GM21786 (cell line): ENCODE results near the gene PPP2R5C.

Experiments used
- ATAC-seq: cut with Tn5 transposase; IDR thresholded peaks from one replicate; pipeline ENCODE4 v1.9.1; 2021; ENCODE audit not compliant: unreplicated experiment

The PPP2R5C gene

DNA sequence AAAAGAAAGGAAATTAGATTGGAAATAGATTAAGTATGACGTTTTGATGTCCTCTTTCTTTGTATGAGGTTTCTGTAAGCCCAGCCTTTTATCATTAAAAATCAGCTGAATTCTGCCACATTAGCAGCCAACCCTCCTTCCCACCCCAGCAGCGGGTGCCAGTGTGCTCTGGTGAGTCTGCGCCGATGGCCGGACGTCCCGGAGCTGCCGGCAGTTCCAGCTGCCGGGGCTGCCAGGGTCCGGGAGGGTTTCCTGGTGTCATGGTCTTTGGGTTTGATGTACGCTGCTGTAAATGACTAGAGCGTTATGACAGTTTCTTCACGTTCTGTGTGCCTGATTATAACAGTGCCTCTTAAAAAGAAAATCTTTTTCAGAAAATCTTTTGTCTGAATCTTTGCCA is 151.3 kb downstream of the PPP2R5C start:
- no peak for ATAC-seq

DNA sequence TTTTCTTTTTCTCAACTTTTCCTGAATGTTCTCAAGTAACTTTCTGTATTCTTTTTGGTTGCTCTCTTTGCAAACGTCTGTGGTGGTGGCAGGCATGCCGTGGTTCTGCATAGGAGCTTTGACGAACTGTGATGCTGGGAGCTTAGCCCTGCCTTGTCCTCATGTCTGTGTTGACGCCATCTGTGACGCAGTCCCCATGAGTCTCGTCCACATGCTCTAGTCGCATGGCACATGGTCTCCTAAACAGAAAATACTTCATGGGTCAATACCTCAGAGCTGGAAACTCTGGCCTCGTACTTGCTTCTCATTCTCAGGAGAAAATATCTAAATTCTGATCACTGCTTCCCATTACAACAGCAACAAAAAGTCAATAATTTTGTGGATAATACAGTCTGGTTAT is 152.6 kb downstream of the PPP2R5C start:
- ATAC-seq, result no peak

DNA sequence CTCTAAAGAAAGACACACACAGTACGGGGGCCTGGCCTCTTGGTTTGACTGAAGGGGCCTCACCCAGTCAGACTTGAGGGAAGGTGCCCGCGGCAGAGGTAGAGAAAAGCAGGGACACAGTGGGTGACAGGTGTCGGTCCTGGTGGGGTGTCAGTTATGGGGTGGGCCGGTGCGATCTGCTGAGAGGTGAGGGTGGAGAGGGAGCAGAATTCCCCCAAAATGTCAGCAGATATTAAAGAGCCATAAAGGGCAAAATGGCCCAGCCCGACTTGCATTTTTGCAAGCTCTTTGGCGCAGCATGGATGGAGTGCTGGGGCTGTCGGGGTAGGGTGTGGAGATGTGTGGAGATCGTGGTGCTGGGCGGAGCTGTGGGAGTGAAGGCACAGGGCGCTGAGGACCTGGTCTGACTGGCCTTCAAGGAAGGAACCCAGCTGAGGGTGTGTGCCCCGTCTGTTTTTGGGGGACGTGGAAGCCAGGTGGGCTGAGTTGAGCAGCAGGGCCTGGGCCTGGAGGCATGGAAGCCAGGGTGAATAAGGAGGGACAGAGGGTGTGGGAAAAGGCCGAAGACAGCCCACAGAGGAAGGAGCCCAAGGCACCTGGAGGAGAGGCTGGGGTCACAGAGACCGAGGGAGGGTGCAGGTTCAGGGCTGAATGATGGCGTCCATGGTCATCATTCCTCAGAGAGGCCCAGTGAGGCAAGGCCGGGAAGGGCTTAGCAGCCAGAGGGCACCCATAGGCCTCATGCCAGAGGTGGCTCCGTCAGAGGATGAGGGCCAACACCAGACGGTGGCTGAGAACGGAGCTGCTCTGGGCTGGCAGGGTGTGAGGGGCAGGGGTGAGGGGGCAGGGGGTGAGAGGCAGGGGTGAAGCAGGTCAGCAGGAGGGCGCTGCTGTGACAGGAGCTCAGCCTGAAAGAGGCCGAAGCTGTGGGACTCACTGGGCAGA is 154.6 kb downstream of the PPP2R5C start:
- ATAC-seq, result no peak

DNA sequence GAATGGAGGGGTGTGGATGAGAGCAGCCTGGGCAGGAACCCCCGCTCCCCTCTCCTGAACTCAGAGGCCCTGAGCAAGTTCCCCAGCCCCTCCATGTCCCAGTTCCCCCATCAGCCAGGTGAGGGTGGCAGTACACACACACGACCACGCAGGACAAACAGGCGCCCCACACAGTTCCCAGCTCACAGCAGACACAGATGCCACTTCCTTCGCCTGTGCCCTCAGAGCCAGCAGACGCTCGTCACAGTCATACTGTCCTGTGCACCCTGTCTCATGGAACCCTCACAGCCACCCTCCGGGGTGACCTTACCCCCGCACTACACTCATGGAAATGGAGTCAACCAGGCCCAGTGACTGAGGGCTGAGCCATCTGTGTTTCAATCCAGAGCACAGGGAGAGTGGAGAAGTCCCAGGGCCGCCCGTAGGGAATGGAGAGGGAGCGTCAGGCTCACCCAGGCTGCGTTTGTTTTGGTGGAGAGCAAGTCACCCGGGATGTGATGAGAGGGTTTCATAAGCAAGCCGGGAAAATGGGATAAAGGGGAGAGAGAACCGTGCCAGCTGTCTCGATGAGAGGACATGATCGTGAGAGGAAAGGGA is 155.4 kb downstream of the PPP2R5C start:
- ATAC-seq, result no peak

GRCh38 chr14:101917413-101918017 is 156.0 kb downstream of the PPP2R5C start:
- ATAC-seq, result no peak

- no peak for ATAC-seq
These were observed 156.8 kb downstream of the PPP2R5C start for GRCh38 chr14:101918065-101918989.

- no peak for ATAC-seq
These were observed 158.8 kb downstream of the PPP2R5C start for GRCh38 chr14:101920271-101920670.

- no peak for ATAC-seq
These were observed 161.4 kb downstream of the PPP2R5C start for GRCh38 chr14:101922866-101923265.

DNA sequence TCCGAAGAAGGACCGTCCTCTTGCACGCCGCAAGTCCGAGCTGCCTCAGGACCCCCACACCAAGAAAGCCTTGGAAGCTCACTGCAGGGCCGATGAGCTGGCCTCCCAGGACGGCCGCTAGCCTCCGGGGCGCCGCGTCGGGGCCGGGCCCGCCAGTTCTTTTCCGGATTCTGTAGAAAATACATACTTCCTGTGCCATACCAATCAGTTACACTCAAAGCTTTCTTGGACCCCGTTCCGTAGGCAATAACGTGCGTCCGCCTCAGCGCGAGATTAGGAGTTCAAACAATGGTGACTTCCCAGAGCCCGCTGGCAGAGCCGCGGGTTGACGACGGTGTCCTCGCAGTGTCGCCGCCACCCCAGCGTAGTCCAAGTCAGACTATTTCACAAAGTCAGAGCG is 163.6 kb downstream of the PPP2R5C start:
- ATAC-seq, result no peak

DNA sequence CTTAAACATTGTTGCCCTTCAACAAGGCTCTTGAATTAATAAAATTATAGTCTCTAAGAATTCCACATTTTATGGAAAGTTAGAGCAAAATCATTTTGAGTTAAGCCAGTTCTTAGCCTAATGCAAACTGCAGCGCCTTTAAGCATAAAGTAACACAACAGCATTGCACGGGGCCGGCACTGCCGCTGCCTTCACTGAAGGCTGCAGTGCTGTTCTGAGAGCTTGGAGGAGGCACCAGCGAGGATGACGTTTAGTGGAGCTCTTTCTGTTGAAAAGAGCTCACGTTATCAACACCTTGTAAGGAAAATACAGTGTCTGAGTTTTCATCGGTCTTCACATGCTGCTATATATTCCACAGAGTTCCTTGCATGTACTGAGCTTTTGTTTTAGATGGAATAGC is 164.6 kb downstream of the PPP2R5C start:
- no peak for ATAC-seq

DNA sequence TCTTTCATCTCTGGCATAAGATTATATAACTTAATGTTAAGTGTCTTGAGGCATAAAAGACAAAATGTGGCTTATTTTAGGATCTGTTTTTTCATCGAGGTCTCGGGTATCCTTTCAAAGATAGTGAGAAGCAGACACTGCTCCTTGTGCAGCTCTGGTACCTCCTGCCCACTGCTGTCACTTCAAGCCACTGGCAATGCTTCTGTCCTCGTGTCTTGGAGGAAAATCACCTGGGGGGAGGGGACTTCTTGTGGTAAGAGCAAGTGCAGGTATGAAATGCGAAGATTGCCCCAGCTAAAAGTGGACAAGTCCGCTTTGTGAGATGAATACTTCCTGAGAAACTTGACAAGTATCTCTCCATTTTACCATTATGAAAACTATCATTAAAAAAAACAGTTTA is 165.1 kb downstream of the PPP2R5C start:
- no peak for ATAC-seq

DNA sequence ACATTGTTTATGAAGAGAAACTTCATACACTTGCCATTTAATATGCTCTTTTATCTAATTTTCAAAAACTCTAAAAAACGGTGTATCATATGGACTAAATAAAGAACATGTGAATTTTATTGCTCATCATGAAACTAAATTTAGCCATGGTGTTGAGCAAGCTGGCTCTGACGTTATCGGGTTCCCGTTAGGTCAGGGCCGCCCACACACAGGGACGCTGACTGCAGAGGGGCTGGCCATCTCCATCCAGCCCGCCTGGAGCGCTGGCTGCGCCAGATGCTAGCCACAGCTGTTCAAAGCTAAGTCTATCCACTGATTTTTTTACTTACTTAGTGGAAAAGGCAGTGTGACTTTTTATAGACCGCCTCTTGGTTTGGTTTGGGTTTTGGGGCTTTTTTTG is 166.3 kb downstream of the PPP2R5C start:
- no peak for ATAC-seq

- ATAC-seq, result no peak
These were observed 166.9 kb downstream of the PPP2R5C start for GRCh38 chr14:101928415-101928841.

DNA sequence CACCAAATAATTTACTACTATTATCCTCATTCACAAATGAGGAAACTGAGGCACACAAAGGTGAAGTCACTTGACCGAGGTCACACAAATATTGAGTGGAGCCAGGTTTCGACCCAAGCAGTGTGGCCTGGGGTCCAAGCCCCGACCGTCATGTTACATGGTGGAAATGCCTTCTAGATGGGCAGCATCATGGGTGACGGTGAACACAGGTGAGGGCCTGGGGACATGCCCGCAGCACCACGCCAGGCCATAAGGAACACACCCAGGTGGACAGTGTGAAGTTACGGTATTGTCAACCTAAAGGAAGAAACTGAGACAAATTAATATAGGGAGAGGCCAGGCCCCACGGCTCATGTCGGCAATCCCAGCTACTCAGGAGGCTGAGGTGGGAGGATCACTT is 167.6 kb downstream of the PPP2R5C start:
- ATAC-seq, result no peak

DNA sequence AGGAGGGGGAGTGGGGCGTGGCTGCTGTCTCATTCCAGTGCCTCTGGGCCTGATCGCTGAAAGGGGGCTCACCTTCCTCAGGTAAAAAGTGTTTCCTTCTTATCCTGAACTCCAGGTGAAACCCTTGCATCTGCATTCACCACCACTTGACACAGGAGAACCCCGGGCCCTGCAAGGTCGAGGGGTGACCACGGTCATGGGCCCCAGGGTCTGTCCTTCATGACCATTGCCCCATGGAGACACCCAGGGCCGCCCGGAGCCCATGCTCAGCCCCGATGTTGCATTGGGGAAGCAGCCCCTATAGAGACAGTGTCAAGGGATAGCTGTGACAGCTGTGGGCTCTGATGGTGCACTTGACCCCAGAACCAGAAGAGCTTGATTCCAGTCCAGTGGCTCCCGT is 168.4 kb downstream of the PPP2R5C start:
- no peak for ATAC-seq

- ATAC-seq, result no peak
These were observed 171.2 kb downstream of the PPP2R5C start for GRCh38 chr14:101932673-101933072.

GRCh38 chr14:101933209-101933608 is 171.7 kb downstream of the PPP2R5C start:
- no peak for ATAC-seq

- no peak for ATAC-seq
These were observed 173.2 kb downstream of the PPP2R5C start for GRCh38 chr14:101934601-101935150.

GRCh38 chr14:101937926-101938767 is 176.6 kb downstream of the PPP2R5C start:
- no peak for ATAC-seq
